H1 (cell line): ENCODE results near the gene GDAP2. TPM values are rescaled to one million over a fixed set of nuclear protein-coding genes. Genes with fewer than 3 reads are reported as not detected.

Experiments
- CTCF ChIA-PET: fragments of 300-600 bp; sonication (Branson Sonifier 250); formaldehyde crosslinking; loops from one replicate; lab custom pipeline; 2021; ENCODE audit not compliant: partially characterized antibody; lab: Charles Lee
- POLR2A ChIA-PET: fragments of 300-600 bp; sonication (Branson Sonifier 250); formaldehyde crosslinking; loops from one replicate; lab custom pipeline; 2021; ENCODE audit warnings: inconsistent platforms; ENCODE audit not compliant: partially characterized antibody; lab: Charles Lee
- DNase-seq, 2 experiments: peaks; one replicate each; pipeline versions ENCODE4 v3.0.0 to v3.0.0-alpha.2; 2010 to 2022; ENCODE audit warnings: low spot score in 2 of 2, low read depth in 1 of 2, mixed read lengths in 1 of 2
- FAIRE-seq: peaks from 2 replicates; lab custom pipeline; 2011; peaks lifted over from hg19 to GRCh38; lab: Jason Lieb, UNC
- H2AFZ ChIP-seq: 2 replicates; pipeline ENCODE4 v1.8.1; 2012; ENCODE audit warnings: low read length, inconsistent platforms
- H2AK5ac ChIP-seq: 2 replicates; pipeline ENCODE4 v1.6.1; 2013; ENCODE audit warnings: low read depth, low read length
- H2BK120ac ChIP-seq: replicated peaks from 2 replicates; pipeline ENCODE3; 2013; ENCODE audit warnings: low read depth, low read length, inconsistent platforms
- H2BK12ac ChIP-seq: 2 replicates; pipeline ENCODE4 v1.6.1; 2013; ENCODE audit warnings: low read depth, low read length
- H2BK15ac ChIP-seq: 2 replicates; pipeline ENCODE4 v1.6.1; 2013; ENCODE audit warnings: low read length
- H2BK20ac ChIP-seq: 2 replicates; pipeline ENCODE4 v1.6.1; 2013; ENCODE audit warnings: low read length
- H2BK5ac ChIP-seq: 2 replicates; pipeline ENCODE4 v1.6.1; 2013; ENCODE audit warnings: low read depth, low read length
- H3K14ac ChIP-seq: 2 replicates; pipeline ENCODE4 v1.6.1; 2013; ENCODE audit warnings: inconsistent platforms; ENCODE audit not compliant: insufficient read length
- H3K18ac ChIP-seq: 2 replicates; pipeline ENCODE4 v1.6.1; 2013; ENCODE audit warnings: low read length; ENCODE audit errors: extremely low read depth
- H3K23ac ChIP-seq: 2 replicates; pipeline ENCODE4 v1.6.1; 2013; ENCODE audit warnings: inconsistent platforms; ENCODE audit not compliant: insufficient read length
- H3K23me2 ChIP-seq: 2 replicates; pipeline ENCODE4 v1.6.1; 2013; ENCODE audit warnings: low read depth, low read length
- H3K27ac ChIP-seq: 2 replicates; pipeline ENCODE4 v1.6.1; 2011; ENCODE audit warnings: low read depth, low read length, inconsistent platforms
- H3K27me3 ChIP-seq, 4 experiments: replicated peaks in 1 of 4; 1 replicate in 1 of 4; 2 replicates in 3 of 4; pipeline versions ENCODE4 v1.6.1 to v1.8.1; 2011 to 2013; ENCODE audit warnings: low read length in 3 of 4, mild to moderate bottlenecking in 3 of 4, inconsistent platforms in 2 of 4, mixed read lengths in 2 of 4, moderate library complexity in 1 of 4; ENCODE audit not compliant: control insufficient read depth in 3 of 4, insufficient read depth in 3 of 4; ENCODE audit errors: extremely low read depth in 1 of 4
- H3K36me3 ChIP-seq, 4 experiments: 2 replicates each; pipeline versions ENCODE4 v1.6.1 to v1.8.1; 2011 to 2013; ENCODE audit warnings: mild to moderate bottlenecking in 4 of 4, low read length in 3 of 4, moderate library complexity in 2 of 4, control low read depth in 1 of 4, inconsistent platforms in 1 of 4; ENCODE audit not compliant: insufficient read depth in 4 of 4, control insufficient read depth in 2 of 4
- H3K4ac ChIP-seq: replicated peaks from 2 replicates; pipeline ENCODE3; 2013; ENCODE audit warnings: low read length, low read depth, mixed read lengths, inconsistent platforms; ENCODE audit not compliant: insufficient read length
- H3K4me1 ChIP-seq, 4 experiments: replicated peaks in 1 of 4; 1 replicate in 1 of 4; 2 replicates in 3 of 4; pipeline versions ENCODE4 v1.6.1 to v1.8.1; 2011 to 2013; ENCODE audit warnings: low read length in 3 of 4, inconsistent platforms in 2 of 4, mixed read lengths in 1 of 4; ENCODE audit not compliant: insufficient read depth in 4 of 4, control insufficient read depth in 3 of 4
- H3K4me2 ChIP-seq, 2 experiments: 2 replicates each; pipeline versions ENCODE4 v1.6.1 to v1.8.1; 2011 to 2013; ENCODE audit warnings: low read depth in 2 of 2, low read length in 2 of 2, control low read depth in 1 of 2, inconsistent platforms in 1 of 2, mild to moderate bottlenecking in 1 of 2; ENCODE audit not compliant: insufficient read depth in 1 of 2
- H3K4me3 ChIP-seq, 4 experiments: fragments of 200-600, 300-600 bp in 1 of 4; sonication (generic), shearing (Covaris generic), sonication (Bioruptor Twin) in 1 of 4; 2 replicates each; pipeline versions ENCODE4 v1.5.1 to v1.8.1; 2011 to 2016; ENCODE audit warnings: low read length in 4 of 4, low read depth in 3 of 4, control low read depth in 2 of 4, inconsistent platforms in 2 of 4, mild to moderate bottlenecking in 2 of 4, mixed read lengths in 1 of 4, moderate library complexity in 1 of 4; ENCODE audit not compliant: insufficient read depth in 2 of 4; ENCODE audit errors: extremely low read depth in 1 of 4
- H3K56ac ChIP-seq: replicated peaks from 2 replicates; pipeline ENCODE3; 2013; ENCODE audit warnings: low read depth, mild to moderate bottlenecking, mixed read lengths, low read length, inconsistent platforms; ENCODE audit not compliant: insufficient read length
- H3K79me1 ChIP-seq: 2 replicates; pipeline ENCODE4 v1.6.1; 2013; ENCODE audit warnings: low read depth, low read length, control low read depth
- H3K79me2 ChIP-seq, 2 experiments: 2 replicates each; pipeline versions ENCODE4 v1.6.1 to v1.8.1; 2012 to 2013; ENCODE audit warnings: low read length in 2 of 2, mild to moderate bottlenecking in 2 of 2, inconsistent platforms in 1 of 2; ENCODE audit not compliant: insufficient read depth in 2 of 2, control insufficient read depth in 1 of 2
- H3K9ac ChIP-seq, 4 experiments: replicated peaks in 1 of 4; 1 replicate in 1 of 4; 2 replicates in 3 of 4; pipeline versions ENCODE4 v1.6.1 to v1.8.1; 2011 to 2013; ENCODE audit warnings: low read depth in 3 of 4, low read length in 3 of 4, control low read depth in 2 of 4, mild to moderate bottlenecking in 2 of 4, moderate library complexity in 2 of 4, inconsistent platforms in 1 of 4; ENCODE audit errors: extremely low read depth in 1 of 4
- H3K9me3 ChIP-seq, 2 experiments: 2 replicates each; pipeline versions ENCODE4 v1.6.1 to v1.8.1; 2012 to 2013; ENCODE audit warnings: mild to moderate bottlenecking in 2 of 2, moderate library complexity in 2 of 2, control low read depth in 1 of 2, inconsistent platforms in 1 of 2, low read depth in 1 of 2, low read length in 1 of 2, mixed read lengths in 1 of 2; ENCODE audit not compliant: insufficient read depth in 2 of 2
- H4K20me1 ChIP-seq, 2 experiments: replicated peaks in 1 of 2; 2 replicates each; pipeline versions ENCODE3 to v1.8.1; 2011 to 2013; ENCODE audit warnings: inconsistent platforms in 2 of 2, low read length in 2 of 2, mild to moderate bottlenecking in 1 of 2; ENCODE audit not compliant: insufficient read depth in 2 of 2, control insufficient read depth in 1 of 2
- H4K5ac ChIP-seq: 2 replicates; pipeline ENCODE4 v1.6.1; 2013; ENCODE audit warnings: low read length, low read depth, mixed read lengths, inconsistent platforms; ENCODE audit not compliant: insufficient read length
- H4K8ac ChIP-seq: 2 replicates; pipeline ENCODE4 v1.8.0; 2013; ENCODE audit warnings: mild to moderate bottlenecking, moderate library complexity, low read length, inconsistent platforms; ENCODE audit not compliant: insufficient read depth; ENCODE audit errors: extremely low read depth
- H4K91ac ChIP-seq: replicated peaks from 2 replicates; pipeline ENCODE3; 2013; ENCODE audit warnings: low read length, mixed read lengths, inconsistent platforms; ENCODE audit not compliant: insufficient read length
- CBX8 ChIP-seq: fragments of 300-800, 300-1000 bp; sonication (generic); IDR thresholded peaks from 2 replicates; pipeline ENCODE4 v1.7.1; 2016; ENCODE audit warnings: low read depth, low read length, borderline replicate concordance
- RFX5 ChIP-seq: IDR thresholded peaks from 2 replicates; pipeline ENCODE4 v1.6.1; 2011; ENCODE audit warnings: low read depth, low read length, improper control_type of control experiment, borderline replicate concordance
- SAP30 ChIP-seq: fragments of 300-600 bp; sonication (generic); IDR thresholded peaks from 2 replicates; pipeline ENCODE4 v1.7.1; 2012; ENCODE audit warnings: low read length, moderate library complexity, mild to moderate bottlenecking, inconsistent platforms; ENCODE audit not compliant: insufficient read depth, insufficient replicate concordance
- SUZ12 ChIP-seq: fragments of 200-600 bp; sonication (generic); IDR thresholded peaks from 2 replicates; pipeline ENCODE4 v1.6.1; 2012; ENCODE audit warnings: mild to moderate bottlenecking, inconsistent platforms, low read length, moderate library complexity, mixed read lengths
- TAF7 ChIP-seq: optimal IDR thresholded peaks from 2 replicates; pipeline ENCODE3; 2011; ENCODE audit warnings: low read depth, mild to moderate bottlenecking, inconsistent platforms, low read length, moderate library complexity, borderline replicate concordance
- whole genome bisulfite sequencing, 2 experiments: shearing (Covaris generic) in 1 of 2; methylation state at CpG; one replicate each; pipeline versions ENCODE4 v1.1.6 to v1.1.7; 2013 to 2015; ENCODE audit warnings: low lambda C conversion rate in 2 of 2, mixed read lengths in 2 of 2, inconsistent platforms in 1 of 2, low coverage in 1 of 2, missing lambda C conversion rate in 1 of 2; ENCODE audit not compliant: insufficient replicate concordance in 2 of 2, insufficient coverage in 1 of 2, insufficient read length in 1 of 2; ENCODE audit errors: extremely low coverage in 1 of 2, missing lambda C conversion rate in 1 of 2; 5-methylcytosine and 5-hydroxymethylcytosine counted together
- polyA plus RNA-seq, 7 experiments: library from polyadenylated mRNA; depleted of rRNA in 3 of 7; stranded (reverse) in 5 of 7; unstranded in 2 of 7; fragments of >200 nt in 5 of 7; fragments of 200-250 nt in 2 of 7; gene quantifications; 1 replicate in 5 of 7; 2 replicates in 1 of 7; 4 replicates in 1 of 7; pipeline versions ENCODE4 v1.2.1 to v1.2.3, GENCODE V29; 2011 to 2013; ENCODE audit warnings: missing spikeins in 2 of 7, mixed read lengths in 2 of 7
- total RNA-seq: library from RNA; stranded (reverse); fragmentation: NEBNext Ultra II Directional; extraction: Animal tissue kit (Norgen Biotek cat#: 25700); gene quantifications from 2 replicates; pipeline ENCODE4 v1.2.1, GENCODE V29; 2021
- TF ChIP-seq, protein P1 (sequence below): IDR thresholded peaks from 2 replicates; pipeline ENCODE4 v1.6.1; 2011; ENCODE audit warnings: low read depth, mild to moderate bottlenecking, low read length; ENCODE audit not compliant: insufficient read depth

Gene GDAP2
- total and polyA plus RNA-seq, 2 of the 8 experiments (the other 6 are each of a cell fraction or from before 2014, with no cell fraction given): 8.6 to 27.8 TPM

DNA sequence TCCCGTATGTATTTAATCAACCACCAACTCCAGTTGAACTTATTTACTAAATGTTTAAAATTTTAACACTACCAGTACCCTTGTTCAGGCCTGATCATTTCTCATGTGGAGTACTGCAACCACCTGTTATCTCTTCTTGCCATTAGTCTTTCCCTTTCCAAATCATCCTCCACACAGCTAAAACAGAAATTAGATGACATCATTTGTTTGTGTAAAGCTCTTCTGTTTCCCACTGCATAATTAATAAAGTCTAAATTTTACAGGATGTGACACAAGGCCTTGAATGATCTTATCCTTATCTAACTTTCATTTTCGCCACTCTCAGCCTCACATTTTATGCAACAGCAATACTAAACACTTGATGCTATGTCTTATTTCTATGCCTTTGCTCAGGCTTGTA is 24.4 kb downstream of the GDAP2 start:
- CTCF ChIA-PET: interaction anchor here (1.4 to 6.3 kb wide), 2 partner anchors 9 to 10 kb away, joined by 4 to 32 read pairs; no protein-coding TSS in a partner anchor
- H3K56ac ChIP-seq: no peak overlapping the region
- H3K18ac ChIP-seq: no peak overlapping the region
- no peak overlapping the region for H3K4me2 ChIP-seq
- H2BK12ac ChIP-seq: no peak overlapping the region
- H2AK5ac ChIP-seq: no peak overlapping the region
- no peak overlapping the region for H2BK15ac ChIP-seq
- no peak overlapping the region for H4K5ac ChIP-seq
- no peak overlapping the region for H3K4ac ChIP-seq
- no peak overlapping the region for H3K23ac ChIP-seq
- no peaks in the 10 kb centered on the region for H3K79me2 ChIP-seq
- H4K91ac ChIP-seq: no peak overlapping the region
- H3K79me1 ChIP-seq: no peaks in the 10 kb centered on the region
- H3K27me3 ChIP-seq: no peaks in the 10 kb centered on the region
- no peak overlapping the region for H2AFZ ChIP-seq
- no peak overlapping the region for H3K9ac ChIP-seq
- H2BK20ac ChIP-seq: no peak overlapping the region
- no peak overlapping the region for H3K14ac ChIP-seq
- no peak overlapping the region for H2BK5ac ChIP-seq
- H4K20me1 ChIP-seq: no peaks in the 10 kb centered on the region
- H3K36me3 ChIP-seq: peaks cover 2 to 10% (median 7%) of the 10 kb centered on the region in 4 experiments; a peak in 6 of 8 replicates
- H3K23me2 ChIP-seq: no peaks in the 10 kb centered on the region
- H3K4me1 ChIP-seq: no peaks in the 10 kb centered on the region
- DNase-seq (no peak), FAIRE-seq (no peak)
- no peak overlapping the region for H2BK120ac ChIP-seq
- 93% methylated on average over 2 of the region's 2 CpGs; no CpG with 5 or more reads in 1 of the 2 experiments for WGBS, 2 experiments
- no peak overlapping the region for H3K27ac ChIP-seq
- no peak overlapping the region for H4K8ac ChIP-seq
- POLR2A ChIA-PET: no interaction called here
- TF ChIP-seq SAP30: no peak
- no peak for TF ChIP-seq CBX8
- TF ChIP-seq, protein P1, sequence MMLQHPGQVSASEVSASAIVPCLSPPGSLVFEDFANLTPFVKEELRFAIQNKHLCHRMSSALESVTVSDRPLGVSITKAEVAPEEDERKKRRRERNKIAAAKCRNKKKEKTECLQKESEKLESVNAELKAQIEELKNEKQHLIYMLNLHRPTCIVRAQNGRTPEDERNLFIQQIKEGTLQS: no peak
- no peak for TF ChIP-seq SUZ12
- no peak for TF ChIP-seq RFX5
- no peak for TF ChIP-seq TAF7
- H3K4me3 ChIP-seq: no peak overlapping the region
- H3K9me3 ChIP-seq: no peaks in the 10 kb centered on the region
